PC-9 (cell line): ENCODE results near the gene ARHGEF6. TPM values are rescaled to one million over a fixed set of nuclear protein-coding genes. Genes with fewer than 3 reads are reported as not detected.

Experiments used
- BruUV-seq: library from RNA; stranded (reverse); fragments of 400-500 nt; replicated peaks from 2 replicates; lab custom pipeline; 2021; lab: Mats Ljungman, UMichigan
- CTCF ChIA-PET: fragments of 300-600 bp; sonication (Branson Sonifier 250); formaldehyde crosslinking; loops from one replicate; lab custom pipeline; 2022; ENCODE audit warnings: antibody characterized with exemption; lab: Charles Lee
- POLR2A ChIA-PET: fragments of 300-600 bp; sonication (Branson Sonifier 250); formaldehyde crosslinking; loops from one replicate; lab custom pipeline; 2022; ENCODE audit warnings: antibody characterized with exemption; ENCODE audit not compliant: unreplicated experiment; lab: Charles Lee
- DNase-seq, 2 experiments: peaks; one replicate each; pipeline versions ENCODE4 v3.0.0 to v3.0.0-alpha.2; 2015 to 2022; ENCODE audit warnings: mixed read lengths in 1 of 2
- H2AFZ ChIP-seq: fragments of 200-600 bp; sonication (generic); 2 replicates; pipeline ENCODE4 v1.8.1; 2017; ENCODE audit warnings: antibody characterized with exemption
- H3F3A ChIP-seq: fragments of 200-600 bp; sonication (generic); 2 replicates; pipeline ENCODE4 v1.8.1; 2017; ENCODE audit warnings: antibody characterized with exemption, mild to moderate bottlenecking, low read depth; ENCODE audit not compliant: insufficient read depth
- H3K27ac ChIP-seq: fragments of 200-600 bp; sonication (generic); 2 replicates; pipeline ENCODE4 v1.6.1; 2016; ENCODE audit warnings: mixed run types
- H3K27me3 ChIP-seq: fragments of 200-600 bp; sonication (generic); 2 replicates; pipeline ENCODE4 v1.6.1; 2016; ENCODE audit warnings: low read depth, mixed run types; ENCODE audit not compliant: insufficient read depth
- H3K36me3 ChIP-seq: fragments of 200-600 bp; sonication (generic); 2 replicates; pipeline ENCODE4 v1.6.1; 2016; ENCODE audit warnings: low read depth, mixed run types
- H3K4me1 ChIP-seq: fragments of 200-600 bp; sonication (generic); replicated peaks from 2 replicates; pipeline ENCODE4 v1.6.1; 2016; ENCODE audit warnings: mixed run types; ENCODE audit not compliant: insufficient read depth
- H3K4me2 ChIP-seq: fragments of 200-600 bp; sonication (generic); 2 replicates; pipeline ENCODE4 v1.6.1; 2017; ENCODE audit warnings: mixed run types
- H3K4me3 ChIP-seq: fragments of 200-600 bp; sonication (generic); 2 replicates; pipeline ENCODE4 v1.6.1; 2016; ENCODE audit warnings: mixed run types
- H3K79me2 ChIP-seq: fragments of 200-600 bp; sonication (generic); 2 replicates; pipeline ENCODE4 v1.6.1; 2017; ENCODE audit warnings: low read depth, mixed run types
- H3K9me2 ChIP-seq: fragments of 200-600 bp; sonication (generic); 2 replicates; pipeline ENCODE4 v1.8.1; 2017; ENCODE audit warnings: mild to moderate bottlenecking; ENCODE audit not compliant: insufficient read depth
- H3K9me3 ChIP-seq: fragments of 200-600 bp; sonication (generic); 2 replicates; pipeline ENCODE4 v1.8.1; 2016; ENCODE audit warnings: low read depth; ENCODE audit not compliant: insufficient read depth
- H4K20me1 ChIP-seq: fragments of 200-600 bp; sonication (generic); 2 replicates; pipeline ENCODE4 v1.8.1; 2017; ENCODE audit not compliant: insufficient read depth
- EZH2 ChIP-seq: fragments of 200-600 bp; sonication (generic); IDR thresholded peaks from 2 replicates; pipeline ENCODE4 v1.8.0; 2017; ENCODE audit warnings: antibody characterized with exemption, low read depth
- intact Hi-C: fragments of 100-400 bp; cut with micrococcal nuclease; formaldehyde crosslinking; loops from one replicate; pipeline ENCODE4 v1.10.0; 2022; ENCODE audit not compliant: unreplicated experiment
- total RNA-seq: library from RNA; stranded (reverse); gene quantifications from 2 replicates; pipeline ENCODE4 v1.2.3, GENCODE V29; 2021
- TF ChIP-seq, protein P1 (sequence below): fragments of 200-600 bp; sonication (generic); conservative IDR thresholded peaks from 2 replicates; pipeline ENCODE4 v1.6.1; 2017; ENCODE audit warnings: mixed run types, antibody characterized with exemption, mild to moderate bottlenecking, moderate library complexity

The ARHGEF6 gene
- total RNA-seq, 1 experiment from 2014 or later, result 0.09 TPM

DNA sequence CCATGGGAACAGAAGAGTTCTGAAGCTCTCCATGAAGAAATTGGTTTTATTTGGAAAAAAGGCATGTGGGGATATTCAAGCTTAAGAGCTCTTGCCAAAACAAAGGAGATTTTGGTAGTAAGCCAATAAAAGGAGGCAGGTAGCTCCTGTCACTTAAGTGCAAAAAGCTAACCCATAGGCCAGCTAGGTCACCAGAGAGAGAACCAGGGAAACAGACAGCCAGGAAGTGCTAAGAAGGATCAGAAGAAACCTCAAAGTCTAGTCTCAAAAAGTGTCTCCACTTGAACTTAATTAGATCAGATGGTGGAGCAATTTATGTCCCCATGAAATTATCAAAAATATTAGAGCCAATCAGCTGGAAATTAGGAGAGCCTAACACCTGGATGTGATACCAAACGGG, 83.6 kb downstream of the ARHGEF6 start:
- Histone ChIP-seq H2AFZ (no peak overlapping the region), H3K4me1 (peaks cover under 1% of the 10 kb centered on the region; the same call in 1 of the 2 replicates), H3K9me3 (no peaks in the 10 kb centered on the region; the same call in none of the 2 replicates), H3K9me2 (no peaks in the 10 kb centered on the region), H3F3A (no peaks in the 10 kb centered on the region), H3K79me2 (no peaks in the 10 kb centered on the region), H3K36me3 (no peaks in the 10 kb centered on the region), H3K4me2 (no peak overlapping the region), H3K4me3 (no peak overlapping the region), H3K27me3 (no peaks in the 10 kb centered on the region), H4K20me1 (no peaks in the 10 kb centered on the region), H3K27ac (no peak overlapping the region)
- intact Hi-C loops, result loop anchor here (5.0 to 10.0 kb wide), 2 partner anchors 302 to 670 kb away; no protein-coding TSS in a partner anchor
- TF ChIP-seq EZH2, result no peak
- TF ChIP-seq, protein P1, sequence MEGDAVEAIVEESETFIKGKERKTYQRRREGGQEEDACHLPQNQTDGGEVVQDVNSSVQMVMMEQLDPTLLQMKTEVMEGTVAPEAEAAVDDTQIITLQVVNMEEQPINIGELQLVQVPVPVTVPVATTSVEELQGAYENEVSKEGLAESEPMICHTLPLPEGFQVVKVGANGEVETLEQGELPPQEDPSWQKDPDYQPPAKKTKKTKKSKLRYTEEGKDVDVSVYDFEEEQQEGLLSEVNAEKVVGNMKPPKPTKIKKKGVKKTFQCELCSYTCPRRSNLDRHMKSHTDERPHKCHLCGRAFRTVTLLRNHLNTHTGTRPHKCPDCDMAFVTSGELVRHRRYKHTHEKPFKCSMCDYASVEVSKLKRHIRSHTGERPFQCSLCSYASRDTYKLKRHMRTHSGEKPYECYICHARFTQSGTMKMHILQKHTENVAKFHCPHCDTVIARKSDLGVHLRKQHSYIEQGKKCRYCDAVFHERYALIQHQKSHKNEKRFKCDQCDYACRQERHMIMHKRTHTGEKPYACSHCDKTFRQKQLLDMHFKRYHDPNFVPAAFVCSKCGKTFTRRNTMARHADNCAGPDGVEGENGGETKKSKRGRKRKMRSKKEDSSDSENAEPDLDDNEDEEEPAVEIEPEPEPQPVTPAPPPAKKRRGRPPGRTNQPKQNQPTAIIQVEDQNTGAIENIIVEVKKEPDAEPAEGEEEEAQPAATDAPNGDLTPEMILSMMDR, result no peak
- ChIA-PET CTCF (interaction anchor here (0.6 kb wide), 1 partner anchor 573 kb away, joined by 4 read pairs; no protein-coding TSS in a partner anchor), POLR2A (no interaction called here)
- no TSS peak for BruUV-seq
- DNase-seq, result no peak

DNA sequence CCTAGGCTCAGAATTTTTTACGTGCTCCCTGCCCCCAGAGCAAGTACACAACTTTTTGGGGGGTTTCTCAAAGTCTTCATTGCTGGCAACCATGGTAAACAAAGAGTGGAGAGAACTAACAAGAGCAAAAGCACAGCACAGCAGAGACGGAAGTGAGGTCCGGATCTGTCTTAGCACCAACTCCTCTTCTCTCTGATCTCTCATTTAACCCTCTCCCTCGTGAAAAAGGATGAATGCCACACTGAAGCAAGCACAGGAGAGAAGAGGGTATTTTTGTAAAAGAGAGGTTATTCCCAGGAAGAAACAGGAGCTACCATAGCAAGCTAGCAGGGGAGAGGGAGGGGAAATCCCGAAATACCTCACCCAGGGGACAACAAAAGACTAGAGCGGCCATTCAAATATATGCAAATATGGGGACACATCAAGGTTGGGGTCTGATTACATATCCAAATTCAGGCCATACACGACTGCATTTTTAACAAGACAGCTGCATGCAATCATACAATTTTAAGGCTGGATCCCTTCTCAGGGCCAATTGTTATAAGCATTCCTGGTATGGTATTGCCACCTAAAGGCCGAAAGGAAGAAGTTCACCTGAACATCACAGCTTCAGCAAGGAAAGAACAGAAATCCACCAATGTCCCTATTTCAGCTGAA, 86.2 kb downstream of the ARHGEF6 start:
- no peaks in the 10 kb centered on the region for H3K36me3 ChIP-seq
- H3K27me3 ChIP-seq, result no peaks in the 10 kb centered on the region
- H3K4me3 ChIP-seq, result no peak overlapping the region
- H4K20me1 ChIP-seq, result no peaks in the 10 kb centered on the region
- H3K9me3 ChIP-seq, result peaks cover 9% of the 10 kb centered on the region; the same call in 1 of the 2 replicates
- no TSS peak for BruUV-seq
- TF ChIP-seq EZH2, result no peak
- TF ChIP-seq, protein P1, result peak; percentile 90
- ChIA-PET POLR2A (no interaction called here), CTCF (interaction anchor here (0.7 to 1.2 kb wide), 3 partner anchors 163 to 951 kb away, joined by 3 read pairs; partner anchors contain the start of gene VGLL1)
- no peak overlapping the region for H2AFZ ChIP-seq
- peaks cover 17% of the 10 kb centered on the region for H3K4me1 ChIP-seq
- peaks cover 11% of the 10 kb centered on the region; the same call in 1 of the 2 replicates for H3F3A ChIP-seq
- H3K27ac ChIP-seq, result no peak overlapping the region
- peak in 1 of 2 experiments; percentile 57 for DNase-seq
- H3K79me2 ChIP-seq, result no peaks in the 10 kb centered on the region
- no peak overlapping the region for H3K4me2 ChIP-seq
- no peaks in the 10 kb centered on the region for H3K9me2 ChIP-seq
- intact Hi-C loops, result loop anchor here (2.0 to 10.0 kb wide), 6 partner anchors 87 to 667 kb away; partner anchors contain the start of gene HTATSF1

DNA sequence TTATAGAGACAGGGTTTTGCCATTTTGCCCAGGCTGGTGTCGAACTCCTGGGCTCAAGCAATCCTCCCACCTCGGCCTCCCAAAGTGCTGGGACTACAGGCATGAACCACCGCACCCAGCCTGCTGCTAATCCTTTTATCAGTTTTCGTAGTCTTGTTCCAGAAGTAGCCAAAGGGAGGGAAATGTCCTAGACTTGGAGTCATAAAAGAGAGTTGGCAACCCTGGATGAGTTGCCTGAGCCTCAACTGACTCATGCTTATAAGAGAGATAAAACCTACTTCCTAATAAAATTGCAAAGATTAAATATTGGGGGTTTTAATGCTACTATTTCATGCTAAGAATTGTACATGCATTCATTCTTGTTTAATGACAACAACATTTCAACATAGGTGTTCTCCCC, 88.5 kb downstream of the ARHGEF6 start:
- intact Hi-C loops, result loop anchor here (5.0 to 10.0 kb wide), 4 partner anchors 85 to 530 kb away; partner anchors contain the start of gene HTATSF1
- ChIA-PET POLR2A (no interaction called here), CTCF (no interaction called here)
- H3K9me2 ChIP-seq, result no peaks in the 10 kb centered on the region
- no TSS peak for BruUV-seq
- no peaks in the 10 kb centered on the region for H3K79me2 ChIP-seq
- H3K27me3 ChIP-seq, result no peaks in the 10 kb centered on the region
- TF ChIP-seq, protein P1, result no peak
- TF ChIP-seq EZH2, result no peak
- no peak overlapping the region for H2AFZ ChIP-seq
- peaks cover 9% of the 10 kb centered on the region; the same call in 1 of the 2 replicates for H3K9me3 ChIP-seq
- no peaks in the 10 kb centered on the region for H4K20me1 ChIP-seq
- DNase-seq, result no peak
- H3K27ac ChIP-seq, result no peak overlapping the region
- H3K36me3 ChIP-seq, result no peaks in the 10 kb centered on the region
- peaks cover 11% of the 10 kb centered on the region; the same call in 1 of the 2 replicates for H3F3A ChIP-seq
- no peak overlapping the region for H3K4me3 ChIP-seq
- peaks cover 17% of the 10 kb centered on the region for H3K4me1 ChIP-seq
- H3K4me2 ChIP-seq, result no peak overlapping the region
